AML-193 (cell line): Measurements from ENCODE around the gene TMEM19.
A peak's percentile ranks its signal among the peaks of the same experiment; 100 is the strongest.

Experiments used
- DNase-seq, 2 experiments: peaks; one replicate each; lab custom pipeline; 2025; lab: John Stamatoyannopoulos, UW

Gene TMEM19

GRCh38 chr12:71718611-71719010, 32.7 kb downstream of the TMEM19 start:
- DNase-seq = no peak

GRCh38 chr12:71719647-71720370, 33.9 kb downstream of the TMEM19 start:
- no peak for DNase-seq

- DNase-seq = no peak
Observed at GRCh38 chr12:71721783-71722505, 36.1 kb downstream of the TMEM19 start.

- DNase-seq = no peak
Observed at GRCh38 chr12:71725011-71725410, 39.1 kb downstream of the TMEM19 start.

- DNase-seq = no peak
Observed at GRCh38 chr12:71726548-71726947, 40.7 kb downstream of the TMEM19 start.

GRCh38 chr12:71727958-71728357, 42.1 kb downstream of the TMEM19 start:
- no peak for DNase-seq

GRCh38 chr12:71730936-71731335, 45.1 kb downstream of the TMEM19 start:
- DNase-seq = no peak

GRCh38 chr12:71731439-71732356, 45.8 kb downstream of the TMEM19 start:
- DNase-seq = no peak

- DNase-seq = no peak
Observed at GRCh38 chr12:71732357-71732712, 46.5 kb downstream of the TMEM19 start.

- no peak for DNase-seq
Observed at GRCh38 chr12:71737197-71737596, 51.3 kb downstream of the TMEM19 start.

- DNase-seq = no peak
Observed at GRCh38 chr12:71742998-71743397, 57.1 kb downstream of the TMEM19 start.

- DNase-seq = no peak
Observed at GRCh38 chr12:71744522-71745300, 58.8 kb downstream of the TMEM19 start.

GRCh38 chr12:71746974-71747611, 61.2 kb downstream of the TMEM19 start:
- DNase-seq = peak; percentile 66 to 75

GRCh38 chr12:71748081-71748850, 62.4 kb downstream of the TMEM19 start:
- no peak for DNase-seq

- DNase-seq = no peak
Observed at GRCh38 chr12:71749666-71750065, 63.8 kb downstream of the TMEM19 start.

GRCh38 chr12:71752891-71753290, 67.0 kb downstream of the TMEM19 start:
- no peak for DNase-seq
